IMR-90 (cell line): Measurements from ENCODE around the gene ABTB1. TPM values are rescaled to one million over a fixed set of nuclear protein-coding genes. Genes with fewer than 3 reads are reported as not detected.

ENCODE experiments used
- ATAC-seq: fragments of 200-7000 bp; cut with Tn5 transposase; 2 replicates; pipeline ENCODE4 v1.9.1; 2020; ENCODE audit warnings: low read depth, mild to moderate bottlenecking, moderate library complexity
- BruUV-seq: library from RNA; stranded (reverse); fragments of 400-500 nt; replicated peaks from 2 replicates; lab custom pipeline; 2021; lab: Mats Ljungman, UMichigan
- CTCF ChIA-PET: fragments of 300-600 bp; formaldehyde crosslinking; extraction: SDS; loops from one replicate; lab custom pipeline; 2021; ENCODE audit warnings: antibody characterized with exemption; lab: Yijun Ruan, JAX
- POLR2A ChIA-PET: fragments of 300-600 bp; sonication (Branson Sonifier 250); formaldehyde crosslinking; loops from one replicate; lab custom pipeline; 2022; ENCODE audit warnings: antibody characterized with exemption; ENCODE audit not compliant: unreplicated experiment; lab: Charles Lee
- DNase-seq: peaks from one replicate; pipeline ENCODE4 v3.0.0; 2013
- H2AFZ ChIP-seq: replicated peaks from 2 replicates; pipeline ENCODE3; 2013; ENCODE audit warnings: low read length, mild to moderate bottlenecking; ENCODE audit not compliant: poor library complexity
- H2AK5ac ChIP-seq: 2 replicates; pipeline ENCODE4 v1.6.1; 2013; ENCODE audit warnings: low read depth, low read length, inconsistent platforms
- H2AK9ac ChIP-seq: replicated peaks from 2 replicates; pipeline ENCODE3; 2013; ENCODE audit warnings: mild to moderate bottlenecking, low read depth, low read length, moderate library complexity; ENCODE audit not compliant: poor library complexity
- H2BK120ac ChIP-seq: 2 replicates; pipeline ENCODE4 v1.6.1; 2013; ENCODE audit warnings: low read depth, low read length, inconsistent platforms
- H2BK15ac ChIP-seq: 3 replicates; pipeline ENCODE4 v1.6.1; 2013; ENCODE audit warnings: low read depth, low read length, inconsistent platforms
- H2BK20ac ChIP-seq: 2 replicates; pipeline ENCODE4 v1.6.1; 2013; ENCODE audit warnings: low read depth, mild to moderate bottlenecking, inconsistent platforms, low read length, moderate library complexity
- H2BK5ac ChIP-seq: 2 replicates; pipeline ENCODE4 v1.6.1; 2013; ENCODE audit warnings: mild to moderate bottlenecking, low read depth, low read length, inconsistent platforms; ENCODE audit not compliant: poor library complexity, severe bottlenecking
- H3K14ac ChIP-seq: replicated peaks from 2 replicates; pipeline ENCODE4 v1.6.1; 2013; ENCODE audit warnings: low read depth, low read length, inconsistent platforms
- H3K18ac ChIP-seq: 2 replicates; pipeline ENCODE4 v1.6.1; 2013; ENCODE audit warnings: low read depth, low read length, control low read depth
- H3K23ac ChIP-seq: 2 replicates; pipeline ENCODE4 v1.6.1; 2013; ENCODE audit warnings: low read depth, low read length, inconsistent platforms
- H3K27ac ChIP-seq: 2 replicates; pipeline ENCODE4 v1.5.1; 2013; ENCODE audit warnings: mild to moderate bottlenecking, control low read depth, low read length; ENCODE audit not compliant: insufficient read depth
- H3K27me3 ChIP-seq: 2 replicates; pipeline ENCODE4 v1.6.1; 2013; ENCODE audit warnings: low read length; ENCODE audit not compliant: control insufficient read depth, insufficient read depth
- H3K36me3 ChIP-seq: 2 replicates; pipeline ENCODE4 v1.6.1; 2013; ENCODE audit warnings: low read length, mixed read lengths; ENCODE audit not compliant: control insufficient read depth, insufficient read depth
- H3K4ac ChIP-seq: 2 replicates; pipeline ENCODE4 v1.6.1; 2013; ENCODE audit warnings: low read depth, low read length, inconsistent platforms
- H3K4me1 ChIP-seq: 2 replicates; pipeline ENCODE4 v1.6.1; 2013; ENCODE audit warnings: low read length, mixed read lengths; ENCODE audit not compliant: control insufficient read depth, insufficient read depth
- H3K4me2 ChIP-seq: 2 replicates; pipeline ENCODE4 v1.6.1; 2013; ENCODE audit warnings: low read depth, mild to moderate bottlenecking, control low read depth, low read length, moderate library complexity
- H3K4me3 ChIP-seq: 2 replicates; pipeline ENCODE4 v1.5.1; 2013; ENCODE audit warnings: low read depth, mild to moderate bottlenecking, control low read depth, low read length, moderate library complexity; ENCODE audit not compliant: insufficient read depth
- H3K56ac ChIP-seq: 2 replicates; pipeline ENCODE4 v1.6.1; 2013; ENCODE audit warnings: low read length, inconsistent platforms; ENCODE audit not compliant: insufficient read depth; ENCODE audit errors: extremely low read depth
- H3K79me1 ChIP-seq, 2 experiments: 2 replicates each; pipeline ENCODE4 v1.6.1; 2013; ENCODE audit warnings: low read length in 2 of 2, inconsistent platforms in 1 of 2, low read depth in 1 of 2
- H3K9ac ChIP-seq: 2 replicates; pipeline ENCODE4 v1.6.1; 2013; ENCODE audit warnings: low read depth, low read length, control low read depth
- H3K9me1 ChIP-seq: 2 replicates; pipeline ENCODE4 v1.6.1; 2013; ENCODE audit warnings: low read length, inconsistent platforms; ENCODE audit not compliant: insufficient read depth
- H3K9me3 ChIP-seq: 2 replicates; pipeline ENCODE4 v1.6.1; 2013; ENCODE audit warnings: low read length; ENCODE audit not compliant: control insufficient read depth, insufficient read depth
- H4K20me1 ChIP-seq: 2 replicates; pipeline ENCODE4 v1.6.1; 2013; ENCODE audit warnings: low read length, inconsistent platforms; ENCODE audit not compliant: insufficient read depth
- H4K5ac ChIP-seq: 2 replicates; pipeline ENCODE4 v1.6.1; 2013; ENCODE audit warnings: mild to moderate bottlenecking, low read depth, low read length, control low read depth
- H4K8ac ChIP-seq, 2 experiments: 2 replicates each; pipeline ENCODE4 v1.6.1; 2013; ENCODE audit warnings: low read depth in 2 of 2, low read length in 2 of 2, control low read depth in 1 of 2, inconsistent platforms in 1 of 2
- H4K91ac ChIP-seq: 2 replicates; pipeline ENCODE4 v1.6.1; 2013; ENCODE audit warnings: low read depth, low read length, inconsistent platforms; ENCODE audit not compliant: insufficient read depth
- BHLHE40 ChIP-seq: fragments of 150-350 bp; IDR thresholded peaks from 2 replicates; pipeline ENCODE4 v1.6.1; 2016; ENCODE audit warnings: mild to moderate bottlenecking, low read depth, low read length
- CEBPB ChIP-seq: IDR thresholded peaks from 2 replicates; pipeline ENCODE4 v1.6.1; 2012; ENCODE audit warnings: low read depth, low read length, improper control_type of control experiment
- CHD1 ChIP-seq: IDR thresholded peaks from 2 replicates; pipeline ENCODE4 v1.6.1; 2012; ENCODE audit warnings: low read depth, low read length, improper control_type of control experiment
- CTCF ChIP-seq: conservative IDR thresholded peaks from 2 replicates; pipeline ENCODE4 v1.5.1; 2012; ENCODE audit warnings: mild to moderate bottlenecking, low read depth, low read length, improper control_type of control experiment
- FOS ChIP-seq: fragments of 150-350 bp; IDR thresholded peaks from 2 replicates; pipeline ENCODE4 v1.6.1; 2016; ENCODE audit warnings: low read depth, low read length
- MAFK ChIP-seq: IDR thresholded peaks from 2 replicates; pipeline ENCODE4 v1.6.1; 2012; ENCODE audit warnings: low read depth, low read length, improper control_type of control experiment
- MAZ ChIP-seq: IDR thresholded peaks from 2 replicates; pipeline ENCODE4 v1.6.1; 2012; ENCODE audit warnings: low read depth, mild to moderate bottlenecking, low read length, improper control_type of control experiment, moderate library complexity, borderline replicate concordance
- MXI1 ChIP-seq: IDR thresholded peaks from 2 replicates; pipeline ENCODE4 v1.6.1; 2012; ENCODE audit warnings: low read depth, mild to moderate bottlenecking, low read length, moderate library complexity, borderline replicate concordance
- NFE2L2 ChIP-seq: fragments of 150-350 bp; IDR thresholded peaks from 2 replicates; pipeline ENCODE4 v1.6.1; 2016; ENCODE audit warnings: low read depth, mild to moderate bottlenecking, low read length
- POLR2A ChIP-seq: IDR thresholded peaks from 2 replicates; pipeline ENCODE4 v1.6.1; 2012; ENCODE audit warnings: mild to moderate bottlenecking, low read depth, low read length
- RCOR1 ChIP-seq: IDR thresholded peaks from 2 replicates; pipeline ENCODE4 v1.6.1; 2012; ENCODE audit warnings: mild to moderate bottlenecking, low read length, improper control_type of control experiment; ENCODE audit not compliant: insufficient replicate concordance
- SMC3 ChIP-seq: fragments of 150-350 bp; IDR thresholded peaks from 2 replicates; pipeline ENCODE4 v1.6.1; 2016; ENCODE audit warnings: low read depth, mild to moderate bottlenecking, antibody characterized with exemption, low read length, moderate library complexity
- WGBS, 2 experiments: methylation state at CpG; one replicate each; pipeline versions ENCODE4 v1.1.5 to v1.1.7; 2013; ENCODE audit warnings: missing lambda C conversion rate in 2 of 2; ENCODE audit not compliant: insufficient read length in 1 of 2; ENCODE audit errors: extremely low coverage in 2 of 2; 5-methylcytosine and 5-hydroxymethylcytosine counted together
- dilution Hi-C: fragments of 300-500 bp; cut with HindIII; formaldehyde crosslinking; loops from one replicate; pipeline ENCODE4 v1.14.3; 2018; ENCODE audit warnings: low sequenced_read_pairs; ENCODE audit not compliant: unreplicated experiment
- in situ Hi-C: fragments of 300-500 bp; cut with MboI; formaldehyde crosslinking; loops from 3 replicates; pipeline ENCODE4 v1.14.3; 2019; ENCODE audit warnings: low sequenced_read_pairs, inconsistent platforms, mixed read lengths
- intact Hi-C: fragments of 100-400 bp; cut with micrococcal nuclease; formaldehyde crosslinking; loops from 2 replicates; pipeline ENCODE4 v1.10.0; 2022
- polyA plus RNA-seq, 3 experiments: library from polyadenylated mRNA; depleted of rRNA; stranded (reverse); fragments of >200 nt; gene quantifications; 2 replicates each; pipeline ENCODE4 v1.2.3, GENCODE V29; 2012; ENCODE audit warnings: low replicate concordance in 1 of 3
- total RNA-seq: library from RNA; depleted of rRNA; stranded (reverse); fragments of >200 nt; gene quantifications from 2 replicates; pipeline ENCODE4 v1.2.3, GENCODE V29; 2012
- TF ChIP-seq, protein P1 (sequence below): fragments of 150-350 bp; IDR thresholded peaks from 2 replicates; pipeline ENCODE4 v1.6.1; 2016; ENCODE audit warnings: low read depth, mild to moderate bottlenecking, low read length, moderate library complexity, borderline replicate concordance

ABTB1 gene
- total and polyA plus RNA-seq, 2 of the 4 experiments (the other 2 are of a cell fraction), result 3.2 to 23.0 TPM

DNA sequence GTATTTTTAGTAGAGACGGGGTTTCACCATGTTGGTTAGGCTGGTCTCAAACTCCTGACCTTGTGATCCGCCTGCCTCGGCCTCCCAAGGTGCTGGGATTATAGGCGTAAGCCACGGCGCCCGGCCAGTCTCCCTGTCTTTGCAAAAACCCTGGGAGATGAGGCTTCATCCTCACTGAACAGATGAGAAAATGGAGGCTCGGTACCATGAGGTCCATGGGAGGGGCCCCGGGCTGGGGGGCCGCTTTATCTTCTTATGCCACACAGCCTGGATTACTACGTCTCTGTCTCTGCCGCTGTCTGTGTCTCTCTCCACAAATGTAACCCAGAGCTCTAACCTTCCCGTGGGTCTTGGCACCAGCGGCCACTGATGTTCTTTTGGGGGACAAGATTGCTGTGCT, 39.1 kb downstream of the ABTB1 start:
- Histone ChIP-seq H4K5ac (no peak overlapping the region), H2BK15ac (no peak overlapping the region), H4K20me1 (no peaks in the 10 kb centered on the region), H3K14ac (no peak overlapping the region), H3K79me1 (peaks cover 10 to 48% of the 10 kb centered on the region in 2 experiments; a peak in 3 of 4 replicates), H4K8ac (no peak overlapping the region), H3K36me3 (peaks cover 12% of the 10 kb centered on the region), H2AK9ac (no peak overlapping the region), H2BK5ac (no peak overlapping the region), H3K56ac (no peak overlapping the region), H3K4me2 (no peak overlapping the region), H3K23ac (no peak overlapping the region), H3K4ac (no peak overlapping the region), H4K91ac (no peak overlapping the region), H3K4me3 (no peak overlapping the region), H2AK5ac (no peak overlapping the region), H3K9ac (no peak overlapping the region), H3K9me3 (no peaks in the 10 kb centered on the region), H3K4me1 (peaks cover 5% of the 10 kb centered on the region; the same call in 1 of the 2 replicates), H3K27ac (no peak overlapping the region), H2BK120ac (no peak overlapping the region), H3K9me1 (peaks cover 15% of the 10 kb centered on the region), H2BK20ac (no peak overlapping the region), H3K18ac (no peak overlapping the region), H3K27me3 (no peaks in the 10 kb centered on the region), H2AFZ (no peak overlapping the region)
- ATAC-seq, result no peak
- in situ Hi-C loops, result no loop called here
- no peak for DNase-seq
- intact Hi-C loops, result no loop called here
- 91% methylated on average over 5 of the region's 14 CpGs; no CpG with 5 or more reads in 1 of the 2 experiments for WGBS, 2 experiments
- TF ChIP-seq FOS (no peak), MAZ (no peak), CTCF (no peak), SMC3 (no peak), POLR2A (no peak), CEBPB (no peak), BHLHE40 (no peak), NFE2L2 (no peak), CHD1 (no peak), MXI1 (no peak), RCOR1 (no peak), MAFK (no peak)
- TF ChIP-seq, protein P1, sequence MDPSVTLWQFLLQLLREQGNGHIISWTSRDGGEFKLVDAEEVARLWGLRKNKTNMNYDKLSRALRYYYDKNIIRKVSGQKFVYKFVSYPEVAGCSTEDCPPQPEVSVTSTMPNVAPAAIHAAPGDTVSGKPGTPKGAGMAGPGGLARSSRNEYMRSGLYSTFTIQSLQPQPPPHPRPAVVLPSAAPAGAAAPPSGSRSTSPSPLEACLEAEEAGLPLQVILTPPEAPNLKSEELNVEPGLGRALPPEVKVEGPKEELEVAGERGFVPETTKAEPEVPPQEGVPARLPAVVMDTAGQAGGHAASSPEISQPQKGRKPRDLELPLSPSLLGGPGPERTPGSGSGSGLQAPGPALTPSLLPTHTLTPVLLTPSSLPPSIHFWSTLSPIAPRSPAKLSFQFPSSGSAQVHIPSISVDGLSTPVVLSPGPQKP, result no peak
- dilution Hi-C loops, result no loop called here
- ChIA-PET POLR2A (no interaction called here), CTCF (no interaction called here)
- no TSS peak for BruUV-seq
